WTC11 (cell line): ENCODE data around the gene S100A13. TPM values are rescaled to one million over a fixed set of nuclear protein-coding genes. Genes with fewer than 3 reads are reported as not detected.
"Not testable (repeated sequence)": the region's sequence is repeated elsewhere in the genome, so short reads cannot be mapped to it uniquely, and the experiment has no call there.

ENCODE experiments used
- ATAC-seq: fragments of 200-7000 bp; cut with Tn5 transposase; 2 replicates; pipeline ENCODE4 v1.10.0; 2021; ENCODE audit warnings: mild to moderate bottlenecking, moderate library complexity
- CTCF ChIA-PET: fragments of 300-600 bp; sonication (Branson Sonifier 250); formaldehyde crosslinking; loops from one replicate; lab custom pipeline; 2021; ENCODE audit warnings: antibody characterized with exemption; lab: Charles Lee
- POLR2A ChIA-PET: fragments of 350-600 bp; sonication (Branson Sonifier 250); formaldehyde crosslinking; loops from one replicate; lab custom pipeline; 2021; ENCODE audit warnings: antibody characterized with exemption; lab: Charles Lee
- DNase-seq: peaks from one replicate; pipeline ENCODE4 v3.0.0; 2021; ENCODE audit warnings: low spot score
- H3K27ac Mint-ChIP-seq: 2 replicates; pipeline ENCODE4 v1.8.0; 2021; ENCODE audit warnings: mixed read lengths
- H3K27me3 Mint-ChIP-seq: 2 replicates; pipeline ENCODE4 v1.8.0; 2021; ENCODE audit warnings: low read depth, mild to moderate bottlenecking, moderate library complexity, mixed read lengths
- H3K36me3 Mint-ChIP-seq: 2 replicates; pipeline ENCODE4 v1.8.0; 2021; ENCODE audit warnings: mixed read lengths
- H3K4me1 Mint-ChIP-seq: 2 replicates; pipeline ENCODE4 v1.8.0; 2022; ENCODE audit warnings: mixed read lengths
- H3K4me3 Mint-ChIP-seq: 2 replicates; pipeline ENCODE4 v1.8.0; 2021; ENCODE audit warnings: mild to moderate bottlenecking, moderate library complexity, mixed read lengths
- H3K9me3 Mint-ChIP-seq: 2 replicates; pipeline ENCODE4 v1.8.0; 2021; ENCODE audit warnings: mixed read lengths
- ATF3 ChIP-seq: sonication (generic); formaldehyde crosslinking; conservative IDR thresholded peaks from 2 replicates; pipeline ENCODE4 v1.8.1; 2022; ENCODE audit warnings: mild to moderate bottlenecking, missing genetic modification reagents
- CDX4 ChIP-seq: fragments of 250-450 bp; sonication (Bioruptor Pico); IDR thresholded peaks from 2 replicates; pipeline ENCODE4 v1.9.0; 2021; ENCODE audit warnings: moderate library complexity, mild to moderate bottlenecking, inconsistent platforms, borderline replicate concordance
- CREB1 ChIP-seq: sonication (generic); formaldehyde crosslinking; IDR thresholded peaks from 2 replicates; pipeline ENCODE4 v1.8.0; 2023; ENCODE audit warnings: mild to moderate bottlenecking, missing genetic modification reagents
- FOXK1 ChIP-seq: sonication (generic); formaldehyde crosslinking; IDR thresholded peaks from 2 replicates; pipeline ENCODE4 v1.8.0; 2022; ENCODE audit warnings: mild to moderate bottlenecking, moderate library complexity, missing genetic modification reagents
- HMGXB4 ChIP-seq: sonication (generic); formaldehyde crosslinking; IDR thresholded peaks from 2 replicates; pipeline ENCODE4 v1.8.1; 2023; ENCODE audit warnings: mild to moderate bottlenecking, moderate library complexity, missing genetic modification reagents
- NFYB ChIP-seq: sonication (generic); formaldehyde crosslinking; conservative IDR thresholded peaks from 2 replicates; pipeline ENCODE4 v1.8.0; 2022; ENCODE audit warnings: low read depth, missing genetic modification reagents
- OVOL2 ChIP-seq: fragments of 250-450 bp; sonication (Bioruptor Pico); IDR thresholded peaks from 2 replicates; pipeline ENCODE4 v1.9.0; 2021; ENCODE audit warnings: mild to moderate bottlenecking, borderline replicate concordance
- RELA ChIP-seq: sonication (generic); formaldehyde crosslinking; IDR thresholded peaks from 2 replicates; pipeline ENCODE4 v1.8.1; 2022; ENCODE audit warnings: missing genetic modification reagents, mild to moderate bottlenecking, borderline replicate concordance
- RORB ChIP-seq: fragments of 250-450 bp; sonication (Bioruptor Pico); IDR thresholded peaks from 2 replicates; pipeline ENCODE4 v1.9.0; 2021; ENCODE audit warnings: mild to moderate bottlenecking
- ZNF121 ChIP-seq: sonication (generic); formaldehyde crosslinking; IDR thresholded peaks from 2 replicates; pipeline ENCODE4 v1.8.0; 2023; ENCODE audit warnings: missing genetic modification reagents
- ZNF232 ChIP-seq: sonication (generic); formaldehyde crosslinking; IDR thresholded peaks from 2 replicates; pipeline ENCODE4 v1.8.0; 2022; ENCODE audit warnings: mild to moderate bottlenecking, missing genetic modification reagents
- ZNF263 ChIP-seq: sonication (generic); formaldehyde crosslinking; IDR thresholded peaks from 2 replicates; pipeline ENCODE4 v1.8.1; 2022; ENCODE audit warnings: low read depth, mild to moderate bottlenecking, moderate library complexity, missing genetic modification reagents
- ZNF396 ChIP-seq: fragments of 250-450 bp; sonication (Bioruptor Pico); IDR thresholded peaks from 2 replicates; pipeline ENCODE4 v1.8.0; 2021; ENCODE audit warnings: mild to moderate bottlenecking, moderate library complexity, borderline replicate concordance
- ZNF416 ChIP-seq: fragments of 250-450 bp; sonication (Bioruptor Pico); IDR thresholded peaks from 2 replicates; pipeline ENCODE4 v1.9.0; 2021; ENCODE audit warnings: mild to moderate bottlenecking, inconsistent platforms
- ZNF425 ChIP-seq: fragments of 250-450 bp; sonication (Bioruptor Pico); conservative IDR thresholded peaks from 2 replicates; pipeline ENCODE4 v1.9.0; 2021; ENCODE audit warnings: mild to moderate bottlenecking
- ZNF532 ChIP-seq: fragments of 250-450 bp; sonication (Bioruptor Pico); IDR thresholded peaks from 2 replicates; pipeline ENCODE4 v1.9.0; 2021; ENCODE audit warnings: mild to moderate bottlenecking, borderline replicate concordance
- total RNA-seq: library from RNA; stranded (reverse); gene quantifications from 3 replicates; pipeline ENCODE4 v1.2.3, GENCODE V29; 2021

S100A13 gene
- total RNA-seq, 1 experiment from 2014 or later: 68.4 TPM

GRCh38 chr1:153592748-153593147 is 34.6 kb downstream of the S100A13 start (continued):
- TF ChIP-seq RELA (CRISPR knock-in tag) (no peak), FOXK1 (CRISPR knock-in tag) (no peak), ZNF232 (CRISPR knock-in tag) (no peak), HMGXB4 (CRISPR knock-in tag) (no peak), NFYB (CRISPR knock-in tag) (no peak), ZNF532 (CRISPR knock-in tag) (no peak), OVOL2 (CRISPR knock-in tag) (no peak), ZNF263 (CRISPR knock-in tag) (no peak), CREB1 (no peak), ZNF121 (CRISPR knock-in tag) (no peak), RORB (CRISPR knock-in tag) (no peak), CDX4 (CRISPR knock-in tag) (no peak)

- DNase-seq: no peak
- Mint-ChIP-seq H3K4me3 (no peak overlapping the region), H3K27me3 (no peaks in the 10 kb centered on the region), H3K9me3 (no peaks in the 10 kb centered on the region), H3K36me3 (no peaks in the 10 kb centered on the region), H3K4me1 (peaks cover 9% of the 10 kb centered on the region), H3K27ac (no peak overlapping the region)
- ChIA-PET POLR2A (no interaction called here), CTCF (interaction anchor here (0.7 to 1.3 kb wide), 3 partner anchors 16 to 233 kb away, joined by 3 to 4 read pairs (median 4); partner anchors contain the start of gene S100A13)
- ATAC-seq: no peak
- TF ChIP-seq ZNF396: no peak
- TF ChIP-seq ZNF425: no peak
- no peak for TF ChIP-seq ATF3 (CRISPR knock-in tag)
- no peak for TF ChIP-seq ZNF416 (CRISPR knock-in tag)
Measured at GRCh38 chr1:153588482-153588881, 38.8 kb downstream of the S100A13 start.

GRCh38 chr1:153588033-153588432 is 39.3 kb downstream of the S100A13 start:
- H3K9me3 Mint-ChIP-seq, DNase-seq, H3K27ac Mint-ChIP-seq, H3K36me3 Mint-ChIP-seq, H3K27me3 Mint-ChIP-seq, H3K4me3 Mint-ChIP-seq, ATAC-seq, H3K4me1 Mint-ChIP-seq, POLR2A ChIA-PET: not testable (repeated sequence)
- CTCF ChIA-PET: interaction anchor here (0.6 to 5.2 kb wide), 5 partner anchors 16 to 232 kb away, joined by 3 to 29 read pairs (median 4); partner anchors contain the start of genes S100A1 and S100A13
